Bronchial epithelial cell (primary cell): ENCODE measurements around the gene FLT3. TPM values are rescaled to one million over a fixed set of nuclear protein-coding genes. Genes with fewer than 3 reads are reported as not detected.

Experiments
- DNase-seq: peaks from one replicate; pipeline ENCODE4 v3.0.0-alpha.2; 2010; ENCODE audit warnings: low read depth
- FAIRE-seq: peaks from 2 replicates; lab custom pipeline; 2011; peaks lifted over from hg19 to GRCh38; lab: Jason Lieb, UNC
- H3K27me3 ChIP-seq: 2 replicates; pipeline ENCODE4 v1.5.1; 2011; ENCODE audit warnings: low read length; ENCODE audit not compliant: control insufficient read depth, insufficient read depth
- H3K36me3 ChIP-seq: 2 replicates; pipeline ENCODE4 v1.5.1; 2011; ENCODE audit warnings: low read length; ENCODE audit not compliant: control insufficient read depth, insufficient read depth
- H3K4me3 ChIP-seq: 2 replicates; pipeline ENCODE4 v1.5.1; 2011; ENCODE audit warnings: mild to moderate bottlenecking, low read depth, low read length, control low read depth
- CTCF ChIP-seq: IDR thresholded peaks from 2 replicates; pipeline ENCODE4 v1.5.1; 2011; ENCODE audit warnings: mild to moderate bottlenecking, moderate library complexity, low read length, control low read depth, inconsistent platforms; ENCODE audit not compliant: insufficient read depth, severe bottlenecking
- total RNA-seq: library from RNA; depleted of rRNA; stranded (reverse); fragments of >200 nt; gene quantifications from 2 replicates; pipeline ENCODE4 v1.2.1, GENCODE V29; 2014

The FLT3 gene
- total RNA-seq, 1 donor from 2014 or later, result not detected

DNA sequence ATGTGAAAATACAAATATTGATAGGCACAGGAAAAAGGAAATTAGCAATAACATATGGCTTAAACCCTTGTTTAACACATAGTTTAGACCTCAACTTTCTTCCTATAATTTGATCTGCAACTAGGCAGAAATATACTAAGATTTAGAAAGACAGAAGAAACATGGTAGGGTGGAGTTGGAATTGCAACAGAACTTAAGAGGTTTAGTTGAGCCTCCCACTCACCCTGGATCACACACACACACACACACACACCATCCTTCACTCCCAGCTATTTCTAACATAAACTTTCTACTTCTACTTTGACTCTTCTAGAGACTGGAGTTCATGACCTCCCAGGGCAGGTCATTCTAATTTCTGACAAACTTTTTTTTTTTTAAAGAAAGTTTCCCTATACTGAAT, 47.4 kb downstream of the FLT3 start:
- no peak for TF ChIP-seq CTCF
- FAIRE-seq (no peak), DNase-seq (no peak)
- Histone ChIP-seq H3K27me3 (no peaks in the 10 kb centered on the region), H3K4me3 (no peak overlapping the region), H3K36me3 (no peaks in the 10 kb centered on the region)

GRCh38 chr13:28049880-28050875, 50.2 kb downstream of the FLT3 start:
- H3K36me3 ChIP-seq, result no peaks in the 10 kb centered on the region
- FAIRE-seq (no peak), DNase-seq (no peak)
- no peak overlapping the region for H3K4me3 ChIP-seq
- TF ChIP-seq CTCF, result no peak
- no peaks in the 10 kb centered on the region for H3K27me3 ChIP-seq

- FAIRE-seq (no peak), DNase-seq (no peak)
- TF ChIP-seq CTCF, result no peak
- H3K27me3 ChIP-seq, result no peaks in the 10 kb centered on the region
- no peak overlapping the region for H3K4me3 ChIP-seq
- no peaks in the 10 kb centered on the region for H3K36me3 ChIP-seq
Measured at GRCh38 chr13:28049215-28049614, 51.2 kb downstream of the FLT3 start.

- no peak for TF ChIP-seq CTCF
- no peak for FAIRE-seq
- H3K36me3 ChIP-seq, result no peaks in the 10 kb centered on the region
- no peak for DNase-seq
- no peaks in the 10 kb centered on the region for H3K27me3 ChIP-seq
- H3K4me3 ChIP-seq, result no peak overlapping the region
Measured at GRCh38 chr13:28048768-28049167, 51.6 kb downstream of the FLT3 start.

DNA sequence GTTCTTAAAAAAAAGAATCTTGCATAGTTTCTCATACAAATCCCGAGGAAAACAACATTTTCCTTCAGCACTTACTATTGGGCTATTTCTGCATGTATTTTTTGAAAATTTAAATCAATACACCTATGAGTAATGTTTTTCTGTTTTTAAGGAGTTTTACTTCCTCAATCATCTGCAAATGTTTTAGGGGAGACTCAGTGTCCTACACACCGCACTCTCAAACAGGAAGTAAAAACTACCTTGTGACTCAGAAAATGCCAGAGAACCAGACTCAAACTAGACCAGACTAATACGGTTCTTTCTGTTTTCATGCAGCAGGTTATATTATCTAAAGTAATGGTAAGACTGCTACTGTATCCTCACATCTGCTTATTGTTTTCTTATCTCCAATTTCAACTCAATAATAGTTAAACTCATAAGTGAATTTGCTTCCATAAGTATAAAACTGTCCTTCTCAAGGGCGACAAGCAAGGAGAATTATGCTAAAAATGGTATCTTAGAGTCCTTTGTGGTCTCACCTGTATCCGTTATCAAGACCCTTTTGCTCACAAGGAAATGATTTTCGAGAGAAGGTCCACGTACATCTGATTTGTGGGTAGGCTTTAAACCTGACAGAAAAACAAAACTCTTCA, 52.5 kb downstream of the FLT3 start:
- no peak overlapping the region for H3K4me3 ChIP-seq
- FAIRE-seq, result no peak
- no peaks in the 10 kb centered on the region for H3K36me3 ChIP-seq
- DNase-seq, result peak; percentile 64
- H3K27me3 ChIP-seq, result no peaks in the 10 kb centered on the region
- TF ChIP-seq CTCF, result no peak
